ENCODE data around the gene ADAT3. TPM values are rescaled to one million over a fixed set of nuclear protein-coding genes. Genes with fewer than 3 reads are reported as not detected.

The ADAT3 gene
- polyA plus RNA-seq, 1 of the 3 experiments (the other 2 are of a cell fraction), result 2.8 TPM

GRCh38 chr19:1936430-1936829, 31.2 kb downstream of the ADAT3 start:
- Histone ChIP-seq H3K27me3 (ENCODE audit: insufficient read depth) (no peaks in the 10 kb centered on the region), H3K4me2 (no peak overlapping the region), H4K20me1 (ENCODE audit: insufficient read depth) (no peaks in the 10 kb centered on the region), H3K27ac (ENCODE audit: low read depth in 2 of 2, low read length in 1 of 2) (no peak overlapping the region), H2AFZ (ENCODE audit: low read depth) (no peak overlapping the region), H3K9me2 (no peaks in the 10 kb centered on the region), H3K9ac (no peak overlapping the region), H3K79me2 (ENCODE audit: insufficient read depth) (peaks cover 2% of the 10 kb centered on the region; the same call in 1 of the 2 replicates), H3K4me1 (ENCODE audit: control insufficient read depth in 1 of 2, insufficient read depth in 2 of 2, low read depth in 1 of 2, low read length in 1 of 2) (peaks cover 6 to 7% of the 10 kb centered on the region in 2 experiments; a peak in 3 of 4 replicates), H3K4me3 (ENCODE audit: low read depth in 2 of 2, low read length in 1 of 2) (no peak overlapping the region), H3K36me3 (replicated peaks in 1 of 2; ENCODE audit: control insufficient read depth in 1 of 2, insufficient read depth in 2 of 2, low read length in 1 of 2) (no peaks in the 10 kb centered on the region), H3F3A (replicated peaks; ENCODE audit: insufficient read depth) (peaks cover 8% of the 10 kb centered on the region), H3K9me3 (no peaks in the 10 kb centered on the region)
- ChIA-PET CTCF (interaction anchor here (1.1 to 1.3 kb wide), 2 partner anchors 39 to 297 kb away, joined by 3 to 4 read pairs; no protein-coding TSS in a partner anchor), POLR2A (no interaction called here)
- WGBS (ENCODE audit: low lambda C conversion rate), result 92% methylated on average over 3 of the region's 3 CpGs
- DNase-seq, result no peak
- TF ChIP-seq GATA2 (CRISPR knock-in tag; IDR thresholded peaks at IDR 0.05) (no peak), FOXM1 (IDR thresholded peaks at IDR 0.05; ENCODE audit: low read depth) (no peak), POLR2AphosphoS5 (IDR thresholded peaks at IDR 0.05; ENCODE audit: low read depth, low read length) (no peak), MAX (IDR thresholded peaks at IDR 0.05; ENCODE audit: low read depth) (no peak), CHD2 (IDR thresholded peaks at IDR 0.05; ENCODE audit: low read length, partially characterized antibody) (no peak)
- TF ChIP-seq, protein P1, sequence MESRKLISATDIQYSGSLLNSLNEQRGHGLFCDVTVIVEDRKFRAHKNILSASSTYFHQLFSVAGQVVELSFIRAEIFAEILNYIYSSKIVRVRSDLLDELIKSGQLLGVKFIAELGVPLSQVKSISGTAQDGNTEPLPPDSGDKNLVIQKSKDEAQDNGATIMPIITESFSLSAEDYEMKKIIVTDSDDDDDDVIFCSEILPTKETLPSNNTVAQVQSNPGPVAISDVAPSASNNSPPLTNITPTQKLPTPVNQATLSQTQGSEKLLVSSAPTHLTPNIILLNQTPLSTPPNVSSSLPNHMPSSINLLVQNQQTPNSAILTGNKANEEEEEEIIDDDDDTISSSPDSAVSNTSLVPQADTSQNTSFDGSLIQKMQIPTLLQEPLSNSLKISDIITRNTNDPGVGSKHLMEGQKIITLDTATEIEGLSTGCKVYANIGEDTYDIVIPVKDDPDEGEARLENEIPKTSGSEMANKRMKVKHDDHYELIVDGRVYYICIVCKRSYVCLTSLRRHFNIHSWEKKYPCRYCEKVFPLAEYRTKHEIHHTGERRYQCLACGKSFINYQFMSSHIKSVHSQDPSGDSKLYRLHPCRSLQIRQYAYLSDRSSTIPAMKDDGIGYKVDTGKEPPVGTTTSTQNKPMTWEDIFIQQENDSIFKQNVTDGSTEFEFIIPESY (IDR thresholded peaks at IDR 0.05; ENCODE audit: borderline replicate concordance, low read depth), result no peak
- TF ChIP-seq, protein P2, sequence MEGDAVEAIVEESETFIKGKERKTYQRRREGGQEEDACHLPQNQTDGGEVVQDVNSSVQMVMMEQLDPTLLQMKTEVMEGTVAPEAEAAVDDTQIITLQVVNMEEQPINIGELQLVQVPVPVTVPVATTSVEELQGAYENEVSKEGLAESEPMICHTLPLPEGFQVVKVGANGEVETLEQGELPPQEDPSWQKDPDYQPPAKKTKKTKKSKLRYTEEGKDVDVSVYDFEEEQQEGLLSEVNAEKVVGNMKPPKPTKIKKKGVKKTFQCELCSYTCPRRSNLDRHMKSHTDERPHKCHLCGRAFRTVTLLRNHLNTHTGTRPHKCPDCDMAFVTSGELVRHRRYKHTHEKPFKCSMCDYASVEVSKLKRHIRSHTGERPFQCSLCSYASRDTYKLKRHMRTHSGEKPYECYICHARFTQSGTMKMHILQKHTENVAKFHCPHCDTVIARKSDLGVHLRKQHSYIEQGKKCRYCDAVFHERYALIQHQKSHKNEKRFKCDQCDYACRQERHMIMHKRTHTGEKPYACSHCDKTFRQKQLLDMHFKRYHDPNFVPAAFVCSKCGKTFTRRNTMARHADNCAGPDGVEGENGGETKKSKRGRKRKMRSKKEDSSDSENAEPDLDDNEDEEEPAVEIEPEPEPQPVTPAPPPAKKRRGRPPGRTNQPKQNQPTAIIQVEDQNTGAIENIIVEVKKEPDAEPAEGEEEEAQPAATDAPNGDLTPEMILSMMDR (IDR thresholded peaks at IDR 0.05), result no peak
- TF ChIP-seq, protein P3, sequence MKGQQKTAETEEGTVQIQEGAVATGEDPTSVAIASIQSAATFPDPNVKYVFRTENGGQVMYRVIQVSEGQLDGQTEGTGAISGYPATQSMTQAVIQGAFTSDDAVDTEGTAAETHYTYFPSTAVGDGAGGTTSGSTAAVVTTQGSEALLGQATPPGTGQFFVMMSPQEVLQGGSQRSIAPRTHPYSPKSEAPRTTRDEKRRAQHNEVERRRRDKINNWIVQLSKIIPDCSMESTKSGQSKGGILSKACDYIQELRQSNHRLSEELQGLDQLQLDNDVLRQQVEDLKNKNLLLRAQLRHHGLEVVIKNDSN (IDR thresholded peaks at IDR 0.05; ENCODE audit: borderline replicate concordance, low read depth), result no peak

DNA sequence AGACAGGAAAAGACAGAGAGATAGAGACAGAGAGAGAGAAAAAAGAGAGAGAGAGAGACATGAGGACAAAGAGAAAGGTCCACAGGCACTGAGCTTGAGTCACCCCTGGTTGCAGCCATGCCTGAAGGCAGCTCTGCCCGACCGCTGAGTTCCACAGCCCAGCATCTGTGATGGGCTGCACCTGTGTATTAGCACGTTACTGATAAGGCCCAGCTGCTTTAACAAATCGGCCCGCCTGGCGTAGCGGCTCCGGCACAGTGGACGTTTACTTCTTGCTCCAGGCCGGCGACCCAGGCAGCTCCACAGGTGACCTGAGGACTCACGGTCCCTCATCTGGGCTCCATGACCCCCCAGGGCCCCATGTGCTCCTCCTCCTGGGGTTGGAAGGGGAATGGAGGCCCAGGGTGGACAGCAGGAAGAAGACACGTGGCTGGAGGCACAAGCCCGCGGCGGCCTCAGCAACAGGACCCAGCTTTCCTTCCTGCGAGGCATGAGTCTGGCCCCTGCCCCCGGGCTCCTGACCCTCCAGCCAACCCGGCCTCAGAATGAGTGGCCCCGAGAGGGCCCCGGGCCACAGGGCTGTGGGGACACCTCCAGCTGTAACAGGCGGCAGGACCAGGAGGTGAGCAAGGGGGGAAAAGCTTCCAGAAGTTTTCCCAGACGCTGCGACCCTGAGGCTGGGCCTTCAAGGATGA, 31.9 kb downstream of the ADAT3 start:
- no peak for DNase-seq
- POLR2A ChIA-PET, result interaction anchor here (0.7 kb wide), 1 partner anchor 287 kb away, joined by 4 read pairs; no protein-coding TSS in a partner anchor
- H3K9ac ChIP-seq, result no peak overlapping the region
- H3K4me2 ChIP-seq, result no peak overlapping the region
- H4K20me1 ChIP-seq (ENCODE audit: insufficient read depth), result peaks cover under 1% of the 10 kb centered on the region; the same call in 1 of the 2 replicates
- H3K9me3 ChIP-seq, result no peaks in the 10 kb centered on the region
- no peak overlapping the region for H3K4me3 ChIP-seq (ENCODE audit: low read depth in 2 of 2, low read length in 1 of 2)
- H3K9me2 ChIP-seq, result no peaks in the 10 kb centered on the region
- peaks cover 8% of the 10 kb centered on the region; the same call in 1 of the 2 replicates for H3K79me2 ChIP-seq (ENCODE audit: insufficient read depth)
- CTCF ChIA-PET, result interaction anchor here (0.6 to 1.3 kb wide), 5 partner anchors 8 to 297 kb away, joined by 3 to 5 read pairs (median 3); no protein-coding TSS in a partner anchor
- H2AFZ ChIP-seq (ENCODE audit: low read depth), result no peak overlapping the region
- H3K27ac ChIP-seq (ENCODE audit: low read depth in 2 of 2, low read length in 1 of 2), result no peak overlapping the region
- WGBS (ENCODE audit: low lambda C conversion rate), result 95% methylated on average over 17 of the region's 24 CpGs
- peaks cover 6 to 7% of the 10 kb centered on the region in 2 experiments; a peak in 3 of 4 replicates for H3K4me1 ChIP-seq (ENCODE audit: control insufficient read depth in 1 of 2, insufficient read depth in 2 of 2, low read depth in 1 of 2, low read length in 1 of 2)
- no peaks in the 10 kb centered on the region for H3K27me3 ChIP-seq (ENCODE audit: insufficient read depth)
- H3F3A ChIP-seq (replicated peaks; ENCODE audit: insufficient read depth), result peaks cover 12% of the 10 kb centered on the region
- no peaks in the 10 kb centered on the region for H3K36me3 ChIP-seq (replicated peaks in 1 of 2; ENCODE audit: control insufficient read depth in 1 of 2, insufficient read depth in 2 of 2, low read length in 1 of 2)
- TF ChIP-seq NRF1 (IDR thresholded peaks at IDR 0.05; ENCODE audit: low read depth, low read length) (no peak), SMC3 (IDR thresholded peaks at IDR 0.05; ENCODE audit: low read depth, low read length) (no peak), GATA2 (CRISPR knock-in tag; IDR thresholded peaks at IDR 0.05) (no peak), EP300 (IDR thresholded peaks at IDR 0.05; ENCODE audit: borderline replicate concordance in 1 of 2, low read depth in 1 of 2, low read length in 1 of 2) (no peak), YY1 (IDR thresholded peaks at IDR 0.05; ENCODE audit: low read depth) (no peak)
- TF ChIP-seq, protein P1 (IDR thresholded peaks at IDR 0.05; ENCODE audit: borderline replicate concordance, low read depth), result no peak
- TF ChIP-seq, protein P4, sequence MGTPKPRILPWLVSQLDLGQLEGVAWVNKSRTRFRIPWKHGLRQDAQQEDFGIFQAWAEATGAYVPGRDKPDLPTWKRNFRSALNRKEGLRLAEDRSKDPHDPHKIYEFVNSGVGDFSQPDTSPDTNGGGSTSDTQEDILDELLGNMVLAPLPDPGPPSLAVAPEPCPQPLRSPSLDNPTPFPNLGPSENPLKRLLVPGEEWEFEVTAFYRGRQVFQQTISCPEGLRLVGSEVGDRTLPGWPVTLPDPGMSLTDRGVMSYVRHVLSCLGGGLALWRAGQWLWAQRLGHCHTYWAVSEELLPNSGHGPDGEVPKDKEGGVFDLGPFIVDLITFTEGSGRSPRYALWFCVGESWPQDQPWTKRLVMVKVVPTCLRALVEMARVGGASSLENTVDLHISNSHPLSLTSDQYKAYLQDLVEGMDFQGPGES (IDR thresholded peaks at IDR 0.05; ENCODE audit: low read depth, low read length), result no peak
- TF ChIP-seq, protein P2 (IDR thresholded peaks at IDR 0.05), result no peak
